LoVo (cell line): ENCODE data around the gene SMCO4.
"Not testable (repeated sequence)": the region's sequence is repeated elsewhere in the genome, so short reads cannot be mapped to it uniquely, and the experiment has no call there.

Experiments
- DNase-seq: peaks from one replicate; pipeline ENCODE4 v3.0.0-alpha.2; 2016; ENCODE audit warnings: low spot score

SMCO4 gene

DNA sequence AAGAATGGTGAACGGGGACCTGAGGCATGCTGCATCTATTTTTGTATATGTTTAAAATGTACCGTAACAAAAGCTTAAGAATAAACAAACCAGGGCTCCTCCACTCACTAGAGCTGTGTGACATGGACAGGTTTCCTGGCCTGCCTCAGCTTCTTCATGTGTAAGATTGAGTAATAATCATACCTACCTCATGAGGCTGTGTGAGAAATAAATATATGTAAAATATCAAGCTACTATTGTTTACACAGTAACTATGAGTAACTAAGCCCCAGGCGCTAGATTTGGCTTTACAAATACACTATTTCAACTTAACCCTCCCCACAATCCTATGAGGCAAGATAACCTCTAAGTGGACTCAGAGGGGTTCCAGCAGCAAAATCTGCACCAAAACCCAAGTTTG is 66.4 kb downstream of the SMCO4 start:
- no peak for DNase-seq

DNA sequence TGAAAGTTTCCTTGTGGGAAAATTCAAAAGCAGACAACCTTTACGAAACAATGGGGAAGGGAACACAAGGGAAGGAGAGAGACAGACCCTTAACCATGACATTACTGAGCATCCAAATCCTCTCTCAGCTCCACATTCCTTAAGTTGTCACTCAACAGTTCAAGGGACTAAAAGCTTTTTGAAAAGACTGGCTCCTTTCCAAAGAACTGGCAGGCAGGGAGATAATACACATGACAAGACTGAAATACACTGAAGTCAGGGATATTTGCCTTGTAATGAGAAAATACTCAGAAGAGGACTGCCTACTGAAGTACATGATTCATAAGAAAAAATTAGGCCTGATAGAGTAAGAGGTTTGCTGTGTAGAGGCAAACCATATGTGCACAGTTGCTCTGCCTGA is 69.1 kb downstream of the SMCO4 start:
- no peak for DNase-seq

DNA sequence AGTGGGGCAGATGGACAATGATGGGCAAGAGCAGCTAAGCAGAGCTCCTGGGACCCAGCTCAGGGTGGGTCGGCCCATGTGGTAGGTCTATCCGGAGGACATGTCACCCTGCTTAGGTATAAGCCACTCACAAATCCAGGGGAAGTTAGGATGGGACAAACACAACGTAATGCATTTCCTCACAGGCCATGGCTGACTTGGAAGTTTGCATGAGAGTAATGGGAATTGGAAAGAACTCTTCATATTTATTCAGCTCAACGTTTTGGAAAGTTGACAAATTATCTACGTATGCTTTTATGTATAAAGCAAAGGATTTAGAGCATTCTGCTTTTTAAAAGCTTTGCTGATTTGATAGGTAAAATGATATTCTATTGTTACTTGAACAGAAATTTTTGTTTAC is 74.9 kb downstream of the SMCO4 start:
- DNase-seq: no peak

DNA sequence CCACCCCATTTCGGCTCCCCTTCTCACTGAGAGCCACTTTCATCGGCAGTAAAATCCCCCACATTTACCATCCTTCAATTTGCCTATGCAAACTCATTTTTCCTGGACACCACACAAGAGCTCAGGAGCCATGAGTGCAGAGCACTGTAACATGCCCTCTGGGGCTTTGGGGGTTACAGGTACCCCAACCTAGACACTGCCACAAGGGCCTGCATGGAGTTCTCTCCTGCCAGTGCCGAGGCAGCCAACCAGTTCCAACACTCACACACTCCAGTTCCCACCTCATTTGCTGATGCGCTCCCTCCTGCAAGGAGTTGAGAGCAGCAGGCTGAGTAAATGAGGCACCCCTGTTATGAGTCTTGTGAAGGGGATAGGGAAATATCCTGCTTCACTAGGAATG is 76.1 kb downstream of the SMCO4 start:
- no peak for DNase-seq

DNA sequence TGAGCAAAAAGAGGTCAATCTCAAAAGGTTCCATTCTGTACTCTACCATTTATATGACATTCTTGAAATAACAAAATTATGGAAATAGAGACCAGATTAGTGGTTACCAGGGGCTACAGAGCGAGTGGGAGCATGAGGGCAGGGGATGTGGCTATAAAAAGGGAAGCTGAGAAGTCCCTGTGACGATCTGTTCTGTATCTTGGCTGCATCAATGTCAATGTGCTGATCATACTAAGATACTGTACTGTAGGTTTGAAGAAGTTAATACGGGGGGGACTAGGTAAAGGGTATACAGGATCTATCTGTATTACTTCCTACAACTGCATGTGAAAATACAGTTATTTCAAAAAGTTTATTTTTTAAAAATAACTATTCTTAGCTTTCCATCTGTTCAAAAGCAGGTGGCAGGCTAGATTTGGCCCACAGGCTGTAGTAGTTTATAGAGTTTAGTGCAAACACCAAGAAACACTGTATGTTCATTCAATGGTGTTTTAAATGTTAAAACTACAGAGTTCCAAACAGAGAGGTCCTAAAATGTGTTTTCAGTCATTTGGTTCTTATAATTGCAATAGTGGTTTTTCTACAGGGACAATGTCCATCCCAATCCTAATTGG is 78.2 kb downstream of the SMCO4 start:
- DNase-seq: no peak

DNA sequence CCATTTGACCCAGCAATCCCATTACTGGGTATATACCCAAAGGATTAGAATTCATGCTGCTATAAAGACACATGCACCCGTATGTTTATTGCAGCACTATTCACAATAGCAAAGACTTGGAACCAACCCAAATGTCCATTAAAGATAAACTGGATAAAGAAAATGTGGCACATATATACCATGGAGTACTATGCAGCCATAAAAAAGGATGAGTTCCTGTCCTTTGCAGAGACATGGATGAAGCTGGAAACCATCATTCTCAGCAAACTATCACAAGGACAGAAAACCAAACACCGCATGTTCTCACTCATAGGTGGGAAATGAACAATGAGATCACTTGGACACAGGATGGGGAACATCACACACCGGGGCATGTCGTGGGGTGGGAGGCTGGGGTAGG is 79.5 kb downstream of the SMCO4 start:
- not testable (repeated sequence) for DNase-seq

DNA sequence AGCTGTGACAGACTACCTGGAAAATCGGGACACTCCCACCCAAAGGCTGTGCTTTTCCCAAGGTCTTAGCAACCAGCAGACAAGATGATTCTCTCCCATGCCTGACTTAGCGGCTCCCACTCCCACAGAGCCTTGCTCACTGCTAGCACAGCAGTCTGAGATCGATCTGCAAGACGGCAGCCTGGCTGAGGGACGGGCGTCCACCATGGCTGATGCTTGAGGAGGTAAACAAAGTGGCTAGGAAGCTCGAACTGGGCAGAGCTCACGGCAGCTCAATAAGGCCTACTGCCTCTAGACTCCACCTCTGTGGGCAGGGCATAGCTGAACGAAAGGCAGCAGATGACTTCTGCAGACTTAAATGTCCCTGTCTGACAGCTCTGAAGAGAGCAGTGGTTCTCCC is 84.9 kb downstream of the SMCO4 start:
- DNase-seq: no peak

DNA sequence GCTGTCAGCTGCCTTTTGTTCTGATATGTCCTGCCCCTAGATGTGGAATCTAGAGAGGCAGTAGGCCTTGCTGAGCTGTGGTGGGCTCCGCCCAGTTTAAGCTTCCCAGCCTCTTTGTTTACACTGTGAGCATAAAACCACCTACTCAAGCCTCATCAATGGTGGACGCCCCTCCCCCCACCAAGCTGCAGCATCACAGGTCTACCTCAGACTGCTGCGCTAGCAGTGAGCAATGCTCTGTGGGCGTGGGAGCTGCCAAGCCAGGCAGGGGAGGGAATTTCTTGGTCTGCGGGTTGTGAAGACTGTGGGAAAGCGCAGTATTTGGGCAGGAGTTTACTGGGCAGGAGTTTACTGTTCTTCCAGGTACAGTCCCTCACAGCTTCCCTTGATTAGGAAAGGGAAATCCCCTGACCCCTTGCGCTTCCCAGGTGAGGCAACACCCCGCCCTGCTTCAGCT is 98.5 kb downstream of the SMCO4 start:
- DNase-seq: no peak

DNA sequence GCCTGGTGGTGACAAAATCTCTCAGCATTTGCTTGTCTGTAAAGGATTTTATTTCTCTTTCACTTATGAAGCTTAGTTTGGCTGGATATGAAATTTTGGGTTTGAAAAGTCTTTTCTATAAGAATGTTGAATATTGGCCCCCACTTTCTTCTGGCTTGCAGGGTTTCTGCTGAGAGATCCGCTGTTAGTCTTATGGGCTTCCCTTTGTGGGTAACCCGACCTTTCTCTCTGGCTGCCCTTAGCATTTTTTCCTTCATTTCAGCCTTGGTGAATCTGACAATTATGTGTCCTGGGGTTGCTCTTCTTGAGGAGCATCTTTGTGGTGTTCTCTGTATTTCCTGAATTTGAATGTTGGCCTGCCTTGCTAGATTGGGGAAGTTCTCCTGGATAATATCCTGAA is 100.0 kb downstream of the SMCO4 start:
- not testable (repeated sequence) for DNase-seq

DNA sequence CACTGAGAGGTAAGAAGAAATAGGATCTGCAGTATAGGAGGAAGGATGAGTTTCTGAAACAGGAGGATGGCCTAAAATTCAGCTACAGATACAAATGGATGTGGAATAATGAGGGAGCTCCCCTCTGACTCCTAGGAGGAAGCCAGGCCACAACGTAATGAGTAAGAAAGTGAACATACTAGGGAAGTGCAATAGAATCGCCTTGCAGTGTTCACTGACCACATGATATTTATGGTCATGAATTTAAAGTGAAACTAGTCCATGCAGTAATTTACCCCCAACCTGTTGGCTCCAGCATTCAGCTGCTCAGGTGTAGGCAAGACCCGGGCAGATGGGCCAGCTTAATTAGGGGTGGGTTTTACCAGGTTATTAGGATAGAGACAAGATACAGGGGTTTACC is 110.9 kb downstream of the SMCO4 start:
- DNase-seq: no peak
